Fibroblast of skin of abdomen (primary cell): ENCODE results near the gene MED17.
"Not testable (repeated sequence)": the region's sequence is repeated elsewhere in the genome, so short reads cannot be mapped to it uniquely, and the experiment has no call there.

Experiments
- DNase-seq: peaks from one replicate; pipeline ENCODE4 v3.0.0-alpha.2; 2013

The MED17 gene

DNA sequence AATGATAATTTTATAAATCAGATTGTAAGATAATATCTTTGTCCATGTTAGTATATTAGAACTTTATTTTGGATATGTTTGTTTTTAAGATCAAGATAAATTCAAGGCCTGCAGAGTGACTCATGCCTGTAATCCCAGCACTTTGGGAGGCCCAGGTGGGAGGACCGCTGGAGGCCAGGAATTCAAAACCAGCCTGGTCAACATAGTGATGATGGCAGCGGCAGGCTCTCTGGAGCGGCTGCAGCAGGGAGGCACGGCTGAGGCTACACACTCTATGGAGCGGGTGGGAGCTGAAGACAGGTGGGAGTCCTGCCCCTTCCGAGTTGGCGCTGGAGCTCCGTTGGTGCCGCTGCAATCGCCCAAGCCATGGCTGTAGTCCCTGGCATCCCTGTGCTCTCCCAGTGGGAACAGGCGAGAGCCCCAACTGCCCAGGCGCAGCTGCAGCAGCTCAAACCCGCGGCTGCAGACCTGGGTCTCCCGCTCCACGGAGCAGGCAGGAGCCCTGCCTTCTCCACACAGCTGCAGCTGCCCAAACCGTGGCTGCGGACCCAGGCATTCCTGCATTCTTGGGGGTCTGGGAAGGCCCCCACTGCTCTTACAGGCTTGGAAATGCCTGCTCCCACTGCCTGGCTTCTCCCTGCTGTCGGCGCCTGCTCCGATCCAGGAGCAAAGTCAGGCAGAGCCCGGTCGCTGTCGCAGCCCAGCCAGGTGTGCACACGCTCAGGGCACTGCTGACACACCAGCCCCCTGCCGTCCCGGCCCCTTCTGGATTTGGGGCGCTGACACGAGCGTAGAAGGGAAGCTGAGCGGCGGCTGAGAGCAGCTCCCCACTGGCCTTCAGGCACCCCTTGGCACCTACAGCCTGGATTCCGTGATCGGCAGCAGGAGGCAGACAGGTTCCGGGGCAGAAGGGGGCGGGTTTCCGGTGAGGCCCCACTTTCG, 25.9 kb upstream of the MED17 start:
- no peak for DNase-seq

DNA sequence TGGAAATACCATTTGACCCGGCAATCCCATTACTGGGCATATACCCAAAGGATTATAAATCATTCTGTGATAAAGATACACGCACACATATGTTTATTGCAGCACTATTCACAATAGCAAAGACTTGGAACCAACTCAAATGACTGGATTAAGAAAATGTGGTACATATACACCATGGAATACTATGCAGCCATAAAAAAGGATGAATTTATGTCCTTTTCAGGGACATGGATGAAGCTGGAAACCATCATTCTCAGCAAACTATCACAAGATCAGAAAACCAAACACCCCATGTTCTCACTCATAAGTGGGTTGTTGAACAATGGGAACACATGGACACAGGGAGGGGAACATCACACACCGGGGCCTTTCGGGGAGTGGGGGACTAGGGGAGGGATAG, 25.0 kb upstream of the MED17 start:
- DNase-seq, result not testable (repeated sequence)

DNA sequence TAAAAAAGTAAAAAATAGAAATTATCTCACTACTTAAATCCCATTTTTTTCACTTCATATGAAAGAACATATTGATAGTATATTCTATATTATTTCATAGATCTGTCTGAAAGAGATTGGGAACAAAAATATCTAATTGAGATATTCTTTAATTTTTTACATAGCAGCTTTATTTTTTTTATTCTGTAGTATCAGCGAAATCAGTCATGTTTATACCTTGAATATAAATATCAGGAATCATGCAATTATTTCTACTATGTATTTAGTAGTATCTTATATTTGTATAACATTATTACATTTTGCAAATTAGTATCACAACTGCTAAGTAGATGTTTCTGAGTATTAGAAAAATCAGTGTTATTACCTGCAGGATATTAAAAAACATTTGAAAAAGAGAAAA, 22.2 kb upstream of the MED17 start:
- DNase-seq, result no peak

DNA sequence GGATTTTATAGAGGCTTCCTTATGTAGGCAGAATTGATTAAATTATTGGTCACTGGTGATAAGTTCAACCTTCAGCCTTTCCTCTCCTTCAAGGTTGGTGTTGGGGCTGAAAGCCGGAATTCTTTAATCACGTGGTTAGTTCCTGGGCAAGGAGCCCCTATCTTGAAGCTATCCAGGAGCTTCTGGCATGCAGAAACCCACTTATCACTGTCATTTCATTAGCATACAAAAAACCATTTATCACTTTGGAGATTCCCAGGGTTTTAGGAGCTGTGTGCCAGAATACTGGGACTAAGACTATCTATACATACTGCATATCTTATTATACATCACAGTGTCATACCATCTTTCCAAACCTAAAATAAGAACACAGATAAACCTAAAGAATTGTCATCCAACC, 18.5 kb upstream of the MED17 start:
- DNase-seq, result no peak

DNA sequence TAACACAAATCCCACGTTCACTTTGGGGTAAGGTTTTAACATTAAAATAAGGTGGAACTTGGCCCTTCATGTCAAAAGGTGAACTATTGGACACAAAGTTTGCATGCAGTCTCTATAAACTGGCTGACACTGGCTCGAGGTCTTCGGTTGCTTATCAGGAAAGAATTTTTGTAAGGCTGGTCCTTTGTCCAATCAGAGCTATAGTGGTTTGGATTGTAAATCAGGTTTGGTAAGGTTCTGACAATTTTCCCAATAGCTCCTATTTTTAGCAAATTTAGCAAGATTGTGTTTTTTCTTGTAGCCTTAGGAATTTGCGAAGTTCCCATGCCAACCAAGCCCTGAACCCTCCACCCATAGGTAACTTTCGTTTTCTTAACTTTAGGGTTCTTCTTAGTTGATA, 17.6 kb upstream of the MED17 start:
- no peak for DNase-seq

DNA sequence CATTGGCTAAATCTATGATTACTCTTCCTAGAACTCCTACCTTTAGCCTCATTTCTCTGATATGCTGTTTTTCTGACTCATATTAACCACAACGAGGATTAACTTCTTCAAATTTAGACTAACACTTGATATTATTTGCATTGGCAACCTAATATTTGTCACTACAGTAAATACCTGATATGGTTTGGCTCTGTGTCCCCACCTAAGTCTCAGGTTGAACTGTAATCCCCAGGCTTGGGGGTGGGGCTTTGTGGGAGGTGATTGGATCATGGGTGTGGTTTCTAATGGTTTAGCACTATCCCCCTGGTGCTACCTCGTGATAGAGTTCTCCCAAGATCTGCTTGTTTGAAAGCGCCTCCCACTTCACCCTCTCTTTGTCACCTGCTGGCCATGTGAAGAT, 17.1 kb upstream of the MED17 start:
- DNase-seq, result no peak

DNA sequence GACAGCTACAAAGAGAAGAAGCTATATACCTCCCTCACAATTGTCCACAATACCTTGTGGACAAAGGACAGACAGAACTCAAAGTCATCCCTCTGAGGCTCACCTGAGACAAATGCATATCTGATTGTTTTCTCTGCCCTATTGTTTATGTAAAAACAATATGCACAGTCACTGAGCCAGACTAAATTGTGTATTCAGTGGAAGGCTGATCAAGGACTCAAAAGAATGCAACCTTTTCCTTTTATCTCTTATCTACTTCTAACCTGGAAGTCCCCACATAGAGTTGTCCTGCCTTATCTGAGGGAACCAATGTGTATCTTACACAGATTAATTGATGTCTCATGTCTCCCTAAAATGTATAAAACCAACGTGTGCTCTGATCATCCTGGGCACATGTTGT, 13.9 kb upstream of the MED17 start:
- no peak for DNase-seq

DNA sequence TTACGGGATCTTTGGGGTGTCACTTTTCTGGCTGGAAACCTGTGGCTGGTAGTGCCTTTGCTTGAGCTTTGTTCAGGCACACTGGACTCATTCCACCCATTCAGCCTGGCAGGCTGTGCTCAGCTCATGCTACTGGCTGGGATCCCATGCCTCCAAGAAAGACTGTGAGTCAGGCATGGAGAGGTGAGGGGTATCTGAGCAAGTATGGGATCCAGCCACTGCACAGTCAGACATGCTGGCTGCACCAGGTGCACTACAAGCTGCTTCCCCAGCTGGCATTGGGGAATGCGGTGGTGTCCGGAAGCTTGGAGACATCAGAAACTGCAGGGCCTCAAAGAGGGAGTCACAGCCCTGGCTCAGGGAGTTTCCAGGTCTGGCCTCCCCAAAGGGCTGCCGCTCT, 12.0 kb upstream of the MED17 start:
- no peak for DNase-seq

DNA sequence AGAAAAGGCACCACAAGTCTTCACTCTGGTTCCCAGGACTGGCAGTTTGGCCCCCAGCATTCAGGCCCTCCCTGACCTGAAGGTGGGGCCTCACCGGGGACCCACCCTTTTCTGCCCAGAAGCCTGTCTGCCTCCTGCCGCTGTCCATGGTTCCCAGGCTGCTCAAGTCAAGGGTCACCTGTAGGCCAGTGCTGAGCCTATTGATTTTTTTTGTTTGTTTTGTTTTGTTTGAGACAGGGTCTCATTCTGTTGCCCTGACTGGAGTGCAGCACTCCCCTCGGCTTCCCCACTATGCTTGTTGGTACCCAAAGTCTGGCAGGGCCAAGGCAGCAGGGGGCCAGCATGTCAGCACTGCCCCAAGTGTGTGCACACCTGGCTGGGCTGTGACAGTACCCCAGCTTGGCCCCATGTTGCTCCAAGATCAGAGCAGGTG, 11.0 kb upstream of the MED17 start:
- DNase-seq, result no peak

DNA sequence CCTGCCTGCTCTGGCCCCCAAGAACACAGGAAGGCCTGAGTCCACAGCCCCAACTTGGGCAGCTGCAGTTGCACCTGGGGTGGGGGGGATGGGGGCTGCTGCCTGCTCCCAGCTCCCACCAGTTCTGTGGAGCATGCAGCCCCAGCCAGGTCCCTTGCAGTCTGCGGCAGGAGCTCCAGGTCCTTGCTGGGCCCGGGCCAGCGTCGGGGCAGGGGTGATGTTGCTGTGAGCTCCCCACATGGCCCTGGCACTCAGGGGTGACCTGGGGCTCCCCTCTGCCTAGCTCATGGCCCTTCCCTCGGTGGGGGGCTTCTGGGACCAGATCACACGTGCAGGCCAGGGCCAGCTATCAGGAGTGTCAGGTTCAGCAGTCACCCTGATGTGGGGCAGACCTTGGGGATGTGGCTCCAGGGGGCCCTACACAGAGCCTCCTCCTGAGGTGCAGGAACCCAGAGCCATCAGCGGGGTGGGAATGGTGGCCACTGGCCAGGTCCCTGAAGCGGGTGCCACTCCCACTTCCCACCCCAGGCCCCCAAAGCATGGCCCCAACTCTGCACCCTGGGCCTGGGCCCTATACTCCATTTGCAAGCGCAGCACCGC, 10.4 kb upstream of the MED17 start:
- DNase-seq, result no peak

DNA sequence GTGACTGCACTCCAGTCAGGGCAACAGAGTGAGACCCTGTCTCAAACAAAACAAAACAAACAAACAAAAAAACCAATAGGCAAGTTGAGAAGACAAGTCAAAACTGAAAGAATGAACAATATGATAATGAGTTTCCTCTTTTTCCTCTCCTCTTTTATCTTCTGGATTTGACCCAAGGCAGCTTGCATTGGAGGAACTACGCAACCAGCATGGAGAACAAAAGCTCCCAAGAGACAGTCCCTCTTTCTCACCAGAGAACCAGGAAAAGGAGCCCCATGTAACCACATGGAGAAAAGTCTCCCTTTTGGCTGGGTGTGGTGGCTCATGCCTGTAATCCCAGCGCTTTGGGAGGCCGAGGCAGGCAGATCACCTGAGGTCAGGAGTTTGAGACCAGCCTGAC, 9.5 kb upstream of the MED17 start:
- not testable (repeated sequence) for DNase-seq

DNA sequence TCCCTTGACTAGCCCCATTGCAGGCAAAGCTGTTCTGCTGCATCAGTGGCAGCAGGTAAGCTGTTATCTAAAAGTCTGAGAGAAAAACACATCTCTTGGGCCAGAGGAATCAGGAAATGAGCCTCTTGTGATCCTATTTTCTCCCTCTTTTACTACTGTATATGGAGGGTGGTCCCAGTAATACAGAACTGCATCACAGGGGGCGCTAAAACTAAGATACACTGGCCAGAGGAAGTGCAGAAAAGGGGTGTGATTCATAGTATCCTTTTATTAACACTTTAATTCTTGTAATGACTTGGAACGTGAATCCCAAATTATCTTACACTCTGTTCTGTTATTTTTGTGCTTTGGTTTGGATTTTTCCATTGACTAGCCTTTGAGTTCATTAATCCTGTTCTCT, 8.8 kb upstream of the MED17 start:
- no peak for DNase-seq

DNA sequence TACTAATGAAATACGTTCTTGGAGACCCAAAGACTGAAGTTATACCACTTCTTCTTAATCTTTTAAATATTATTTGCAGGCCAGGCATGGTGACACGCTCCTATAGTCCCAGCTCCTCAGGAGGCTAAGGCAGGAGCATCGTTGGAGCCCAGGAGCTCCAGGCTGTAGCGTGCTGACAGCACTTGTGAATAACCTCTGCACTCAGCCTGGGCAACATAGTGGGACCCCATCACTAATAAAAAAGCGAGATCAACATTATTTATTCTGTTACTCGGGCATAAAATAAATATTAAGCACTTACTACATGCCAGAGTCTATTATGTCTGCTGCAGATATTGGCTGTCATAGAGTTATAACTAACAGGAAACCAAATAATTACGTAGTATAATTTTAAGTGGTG, 720 bp upstream of the MED17 start:
- DNase-seq, result no peak

DNA sequence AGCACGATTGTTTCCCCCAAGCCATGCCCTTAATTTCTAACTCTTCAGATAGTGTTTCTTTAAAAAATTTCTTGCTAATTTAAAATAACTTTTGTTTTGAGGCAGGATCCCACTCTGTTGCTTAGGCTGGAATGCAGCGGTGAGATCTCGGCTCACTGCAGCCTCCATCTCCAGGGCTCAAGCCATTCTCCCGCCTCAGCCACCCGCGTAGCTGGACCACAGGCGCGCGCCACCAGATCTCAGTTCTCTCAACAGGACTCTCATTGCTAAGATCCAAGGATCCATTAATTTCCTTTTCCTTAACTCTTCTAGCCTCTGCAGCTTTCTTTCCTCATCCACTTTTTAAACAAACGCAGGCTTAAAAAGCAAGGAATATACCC, 327 bp upstream of the MED17 start:
- no peak for DNase-seq

DNA sequence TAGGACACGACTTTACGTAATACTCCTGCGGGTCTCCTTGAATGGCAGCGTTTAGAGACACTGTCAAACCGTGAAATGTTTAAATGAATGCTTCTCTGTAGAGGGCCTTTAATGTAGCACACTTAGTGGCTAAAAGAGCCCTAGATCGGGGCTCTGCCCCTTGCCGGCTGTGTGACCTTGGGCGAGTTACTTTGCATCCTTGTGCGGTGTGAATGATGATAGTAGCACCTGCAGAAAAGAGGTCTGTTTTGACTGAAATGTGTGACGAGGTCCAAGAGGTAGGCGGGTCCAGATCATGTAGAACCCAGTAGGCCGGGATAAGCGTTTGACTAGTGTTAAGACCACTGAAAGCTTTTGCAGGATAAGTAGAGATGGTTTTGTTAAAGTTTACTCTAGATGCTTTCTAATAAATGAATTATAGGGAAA, 866 bp downstream of the MED17 start:
- no peak for DNase-seq

DNA sequence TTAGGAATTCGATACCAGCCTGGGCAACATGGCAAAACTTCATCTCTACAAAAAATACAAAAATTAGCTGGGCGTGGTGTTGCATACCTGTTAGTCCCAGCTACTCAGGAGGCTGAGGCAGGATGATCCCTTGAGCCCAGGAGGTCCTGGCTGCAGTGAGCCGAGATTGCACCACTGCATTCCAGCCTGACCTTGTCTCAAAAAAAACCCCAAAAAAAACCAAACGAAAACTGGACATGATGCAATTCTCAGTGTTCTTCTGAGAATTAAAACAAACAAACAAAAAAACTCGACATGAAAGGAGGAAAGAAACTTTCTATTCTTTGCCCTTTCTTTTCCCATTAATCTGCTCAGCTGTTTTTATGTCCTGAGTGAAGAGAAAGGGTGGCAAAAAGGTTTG, 7.4 kb downstream of the MED17 start:
- no peak for DNase-seq

DNA sequence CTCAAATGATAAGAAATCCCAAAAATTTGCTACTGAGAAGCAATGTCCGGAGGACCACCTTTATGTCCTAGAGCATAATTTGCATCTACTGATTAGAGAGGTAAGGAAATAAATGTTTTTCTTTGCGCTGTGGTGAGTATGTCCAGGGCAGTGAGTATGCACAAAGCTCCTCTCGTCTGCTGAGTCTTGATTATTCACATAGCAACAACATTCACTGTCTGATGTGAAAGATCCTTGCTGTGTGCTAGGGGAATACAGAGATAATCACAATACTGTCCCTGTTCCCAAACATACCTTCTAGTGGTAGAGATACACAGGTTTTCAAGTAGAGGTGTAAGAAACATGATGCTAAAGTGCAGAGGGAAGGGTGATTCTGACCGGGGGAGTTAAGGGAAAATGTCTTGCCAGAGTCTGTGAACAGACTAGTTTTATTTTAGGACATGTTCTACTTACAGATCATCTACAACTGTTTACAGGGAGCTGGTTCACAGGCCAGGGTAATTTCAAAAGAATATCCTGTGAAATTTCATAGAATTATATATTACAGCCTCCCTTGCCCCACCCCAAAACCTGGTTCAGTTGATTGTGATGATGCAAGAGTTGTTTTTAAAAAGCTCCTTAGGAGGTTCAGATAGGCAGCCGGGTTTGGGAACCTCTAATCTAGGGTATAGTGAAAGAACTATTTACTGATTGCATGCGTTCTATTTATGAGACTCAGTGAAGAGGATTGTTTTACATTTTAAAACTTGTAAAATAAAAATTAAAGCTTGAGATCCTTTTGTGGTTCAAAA, 12.6 kb downstream of the MED17 start:
- DNase-seq, result no peak

DNA sequence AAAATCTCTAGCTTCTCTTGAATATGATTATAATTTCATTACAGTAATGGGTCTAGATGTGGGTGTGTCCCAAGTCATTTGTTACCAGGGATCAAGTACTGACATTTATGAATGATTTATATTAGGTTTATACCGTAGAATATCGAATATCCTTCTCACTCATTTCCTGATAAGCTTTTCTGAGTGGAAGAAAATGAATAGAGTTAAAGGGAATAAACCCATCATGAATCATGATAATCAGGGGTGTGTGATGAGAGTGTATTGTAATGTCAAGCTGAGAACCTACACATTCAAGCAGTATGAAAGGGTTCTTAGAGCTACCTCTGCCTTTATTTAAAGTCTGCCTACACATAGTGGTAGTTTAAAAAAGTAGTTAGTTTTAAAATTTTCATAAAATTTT, 17.3 kb downstream of the MED17 start:
- no peak for DNase-seq

DNA sequence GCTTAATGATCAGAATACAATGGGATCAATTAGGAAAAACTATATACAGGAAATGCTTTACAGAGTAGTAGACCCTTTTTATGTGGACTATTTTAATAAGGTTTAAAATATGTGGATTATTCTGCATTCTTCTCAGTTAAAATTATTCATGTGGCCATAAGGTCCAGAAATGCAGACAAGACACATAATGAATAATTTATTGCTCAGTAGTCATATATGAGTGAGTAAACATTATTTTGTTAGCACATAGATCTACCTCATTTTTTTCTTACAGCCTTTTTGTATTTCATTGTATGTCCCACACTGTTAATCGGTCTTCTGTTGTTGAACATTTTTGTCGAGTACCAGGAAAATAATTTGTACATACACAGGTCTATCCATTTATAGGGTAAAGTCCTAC, 20.8 kb downstream of the MED17 start:
- no peak for DNase-seq

DNA sequence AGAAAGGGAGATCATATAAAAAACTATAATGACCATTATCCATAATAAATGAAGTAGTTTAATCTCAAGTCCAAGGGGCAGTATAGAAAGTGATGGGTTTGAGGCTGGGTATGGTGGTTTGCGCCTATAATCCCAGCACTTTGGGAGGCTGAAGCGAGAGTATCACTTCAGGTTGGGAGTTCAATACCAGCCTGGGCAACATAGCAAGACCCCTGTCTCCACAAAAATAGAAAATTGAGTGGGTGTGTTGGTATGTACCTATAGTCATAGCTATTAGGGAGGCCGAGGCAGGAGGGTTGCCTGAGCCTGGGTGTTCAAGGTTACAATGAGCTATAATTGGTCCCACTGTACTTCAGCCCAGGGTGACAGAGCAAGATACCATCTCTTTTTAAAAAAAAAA, 23.9 kb downstream of the MED17 start:
- DNase-seq, result no peak

DNA sequence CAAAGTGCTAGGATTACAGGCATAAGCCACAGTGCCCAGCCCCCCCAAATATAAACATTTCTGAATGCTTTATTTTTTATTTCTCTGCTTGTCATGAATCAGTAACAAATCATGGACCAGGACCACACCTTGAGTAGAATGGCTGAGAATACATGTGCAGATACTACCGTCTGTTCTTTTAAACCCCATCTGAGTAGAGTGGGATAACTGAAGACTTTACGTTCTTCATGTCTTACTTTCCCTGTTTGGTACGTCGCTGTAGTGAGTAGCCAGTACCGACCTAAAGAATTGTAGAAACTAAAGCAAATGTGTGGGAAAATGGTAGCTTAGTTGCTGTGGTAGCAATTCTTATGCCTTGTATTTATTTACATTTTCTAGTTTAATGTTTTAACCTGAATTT, 29.9 kb downstream of the MED17 start:
- DNase-seq, result no peak

DNA sequence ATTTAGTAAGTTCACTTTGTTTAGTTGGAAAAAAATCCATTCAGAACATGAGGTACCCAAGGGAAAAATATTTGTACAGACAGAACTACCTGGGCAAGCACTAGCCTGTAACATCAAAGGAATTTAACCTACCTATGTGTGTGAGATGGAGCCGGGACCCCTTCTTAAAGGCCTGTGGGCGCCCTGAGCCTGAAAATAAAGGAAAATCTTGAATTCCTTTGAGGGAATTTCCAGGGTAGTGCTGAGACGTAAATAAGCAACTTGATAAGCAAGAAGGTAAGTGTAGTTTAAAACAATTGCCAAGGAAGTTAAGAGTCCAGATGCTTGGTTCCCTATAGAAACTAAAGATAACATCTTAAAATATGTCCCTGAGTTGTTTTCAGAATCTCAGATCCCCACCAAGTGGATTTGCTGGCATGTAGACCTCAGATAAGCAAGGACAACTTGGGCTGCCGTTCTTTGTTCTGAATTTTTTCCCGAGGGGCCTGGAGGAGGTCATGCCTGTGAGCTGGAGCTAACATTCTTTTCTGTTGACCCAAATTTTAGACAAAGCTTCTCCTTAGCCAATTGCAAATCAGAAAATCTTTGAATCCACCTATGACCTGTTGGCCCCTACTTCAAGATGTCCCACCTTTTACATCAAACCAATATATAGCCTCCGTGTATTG, 31.0 kb downstream of the MED17 start:
- no peak for DNase-seq
